Fibroblast of the aortic adventitia (primary cell): ENCODE measurements around the gene GPSM3. TPM values are rescaled to one million over a fixed set of nuclear protein-coding genes. Genes with fewer than 3 reads are reported as not detected.

ENCODE experiments used
- DNase-seq: peaks from one replicate; pipeline ENCODE4 v3.0.0-alpha.2; 2010; ENCODE audit warnings: low read depth
- H3K4me3 ChIP-seq: 2 replicates; pipeline ENCODE4 v1.5.1; 2011; ENCODE audit warnings: low read depth, mild to moderate bottlenecking, control low read depth, low read length, moderate library complexity
- total RNA-seq: library from RNA; depleted of rRNA; stranded (reverse); fragments of >200 nt; gene quantifications from 2 replicates; pipeline ENCODE4 v1.2.3, GENCODE V29; 2012; ENCODE audit warnings: low replicate concordance
- TF ChIP-seq, protein P1 (sequence below): IDR thresholded peaks from 2 replicates; pipeline ENCODE4 v1.5.1; 2011; ENCODE audit warnings: mild to moderate bottlenecking, low read length, control low read depth, inconsistent platforms; ENCODE audit not compliant: insufficient read depth

Gene GPSM3
- total RNA-seq, 1 donor: 0.90 TPM

DNA sequence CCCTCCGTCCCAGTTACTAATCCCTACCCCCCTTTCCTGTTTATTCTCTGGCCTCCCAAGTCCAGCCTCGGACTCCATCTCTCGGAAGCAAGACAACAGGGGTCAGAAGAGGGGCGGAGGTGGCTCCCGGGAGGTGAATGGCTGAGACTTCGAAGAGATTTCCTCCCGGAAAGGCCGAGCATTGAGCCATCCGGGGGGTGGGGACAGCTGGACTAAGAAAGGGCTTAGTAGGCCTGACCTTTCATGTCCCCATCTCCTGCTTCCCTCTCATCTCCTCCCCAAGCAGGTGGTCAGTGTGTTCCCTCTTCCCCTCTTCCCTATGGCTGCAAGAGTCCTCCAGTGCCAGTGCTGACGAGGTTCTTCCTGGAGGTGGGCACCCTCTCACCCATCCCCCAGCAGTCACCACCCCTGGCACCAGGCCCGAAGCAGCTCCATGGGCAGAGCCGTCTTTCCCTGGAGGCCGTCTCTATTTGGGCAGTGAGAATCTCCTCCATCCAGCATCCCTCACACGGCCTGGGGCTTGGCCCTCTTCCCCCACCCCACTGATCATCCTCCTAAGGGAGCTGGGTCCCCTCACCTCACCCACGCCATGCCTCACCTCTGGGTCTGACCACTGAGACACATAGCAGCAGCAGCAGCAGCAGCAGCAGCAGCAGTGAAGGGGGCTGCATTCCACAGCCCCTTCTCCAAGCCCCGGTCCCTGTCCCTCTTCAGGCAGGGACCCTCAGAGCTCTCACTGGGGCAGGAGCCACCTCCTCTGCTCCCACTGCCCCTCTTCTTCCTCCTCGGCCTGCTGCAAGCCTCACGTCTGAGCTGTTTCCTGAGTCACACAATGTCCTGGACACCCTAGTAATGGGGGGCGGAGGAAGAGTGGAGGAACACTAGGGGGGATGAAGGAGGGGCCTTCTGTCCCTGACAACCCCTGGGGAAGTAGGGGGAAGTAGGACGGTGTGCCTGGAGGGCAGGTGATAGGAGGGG is 31.1 kb upstream of the GPSM3 start, which contains the start of gene NOTCH4:
Gene NOTCH4 (minus strand): TSS at position 810 of the 978 bp plus-strand sequence. CDS start 139 bp downstream, at position 671.
- H3K4me3 ChIP-seq: no peak within 1 kb of the TSS
- no peak for DNase-seq
- TF ChIP-seq, protein P1, sequence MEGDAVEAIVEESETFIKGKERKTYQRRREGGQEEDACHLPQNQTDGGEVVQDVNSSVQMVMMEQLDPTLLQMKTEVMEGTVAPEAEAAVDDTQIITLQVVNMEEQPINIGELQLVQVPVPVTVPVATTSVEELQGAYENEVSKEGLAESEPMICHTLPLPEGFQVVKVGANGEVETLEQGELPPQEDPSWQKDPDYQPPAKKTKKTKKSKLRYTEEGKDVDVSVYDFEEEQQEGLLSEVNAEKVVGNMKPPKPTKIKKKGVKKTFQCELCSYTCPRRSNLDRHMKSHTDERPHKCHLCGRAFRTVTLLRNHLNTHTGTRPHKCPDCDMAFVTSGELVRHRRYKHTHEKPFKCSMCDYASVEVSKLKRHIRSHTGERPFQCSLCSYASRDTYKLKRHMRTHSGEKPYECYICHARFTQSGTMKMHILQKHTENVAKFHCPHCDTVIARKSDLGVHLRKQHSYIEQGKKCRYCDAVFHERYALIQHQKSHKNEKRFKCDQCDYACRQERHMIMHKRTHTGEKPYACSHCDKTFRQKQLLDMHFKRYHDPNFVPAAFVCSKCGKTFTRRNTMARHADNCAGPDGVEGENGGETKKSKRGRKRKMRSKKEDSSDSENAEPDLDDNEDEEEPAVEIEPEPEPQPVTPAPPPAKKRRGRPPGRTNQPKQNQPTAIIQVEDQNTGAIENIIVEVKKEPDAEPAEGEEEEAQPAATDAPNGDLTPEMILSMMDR: no peak

DNA sequence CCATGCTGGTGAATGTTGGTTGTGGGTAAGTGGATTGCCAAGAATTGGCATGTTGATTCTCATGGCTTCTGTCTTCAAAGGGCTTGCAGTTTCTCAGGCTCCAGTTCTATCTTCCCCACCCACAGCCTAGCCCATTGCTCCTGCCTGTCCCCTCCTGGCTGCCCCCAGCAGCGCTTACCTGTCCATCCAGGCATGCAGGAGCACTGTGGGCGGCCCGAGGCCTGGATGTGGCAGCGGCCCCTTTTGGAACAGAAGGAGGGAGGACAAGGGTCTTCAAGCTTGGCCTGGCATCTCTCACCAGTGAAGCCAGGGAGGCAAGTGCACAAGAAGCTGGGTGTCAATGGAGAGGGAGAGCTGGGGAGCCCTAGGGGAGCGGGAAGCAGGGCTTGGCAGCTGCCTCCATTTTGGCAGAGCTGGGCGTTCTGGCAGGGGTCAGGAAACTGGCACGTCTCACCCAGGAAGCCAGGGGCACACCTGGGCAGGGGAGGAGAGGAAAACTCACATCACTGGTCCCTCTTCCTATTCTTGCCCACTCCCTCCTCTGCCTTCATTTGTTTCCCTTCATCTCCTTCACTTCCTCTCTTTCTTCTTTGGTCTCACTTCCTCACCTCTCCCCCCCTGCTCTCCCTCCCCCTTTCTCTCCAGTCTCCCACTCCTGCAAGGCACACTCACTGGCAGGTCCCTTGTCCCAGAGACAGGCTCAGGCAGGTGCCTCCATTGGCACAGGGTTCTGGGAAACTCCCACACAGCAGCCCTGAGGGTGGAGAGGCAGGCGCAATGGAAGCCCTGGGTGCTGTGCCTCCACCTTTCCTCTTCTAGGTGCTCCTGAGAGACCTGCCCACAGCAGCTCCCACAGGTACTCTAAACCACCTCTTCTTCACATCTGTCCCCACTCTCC is 30.1 kb upstream of the GPSM3 start:
- no peak overlapping the region for H3K4me3 ChIP-seq
- no peak for DNase-seq
- TF ChIP-seq, protein P1: no peak

DNA sequence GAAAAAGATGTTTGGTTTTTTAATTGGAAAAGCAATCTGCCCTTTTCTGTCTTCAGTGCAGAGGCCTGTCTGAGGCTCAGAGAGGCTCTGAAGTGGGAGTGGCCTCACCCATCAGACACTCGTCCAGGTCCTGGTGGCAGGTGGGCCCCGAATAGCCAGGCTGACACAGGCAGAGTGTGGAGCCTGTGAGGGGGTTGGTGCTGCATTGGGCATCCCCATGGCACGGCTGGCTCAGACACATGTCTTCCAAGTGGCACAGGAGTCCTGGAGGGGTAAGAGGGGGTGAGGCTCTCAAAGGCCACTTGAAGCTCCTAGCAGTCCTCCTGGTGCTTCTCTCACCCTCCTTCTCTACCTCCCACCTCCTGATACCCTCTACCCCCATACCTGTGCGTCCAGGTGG is 27.6 kb upstream of the GPSM3 start:
- no peak overlapping the region for H3K4me3 ChIP-seq
- no peak for DNase-seq
- TF ChIP-seq, protein P1: no peak

DNA sequence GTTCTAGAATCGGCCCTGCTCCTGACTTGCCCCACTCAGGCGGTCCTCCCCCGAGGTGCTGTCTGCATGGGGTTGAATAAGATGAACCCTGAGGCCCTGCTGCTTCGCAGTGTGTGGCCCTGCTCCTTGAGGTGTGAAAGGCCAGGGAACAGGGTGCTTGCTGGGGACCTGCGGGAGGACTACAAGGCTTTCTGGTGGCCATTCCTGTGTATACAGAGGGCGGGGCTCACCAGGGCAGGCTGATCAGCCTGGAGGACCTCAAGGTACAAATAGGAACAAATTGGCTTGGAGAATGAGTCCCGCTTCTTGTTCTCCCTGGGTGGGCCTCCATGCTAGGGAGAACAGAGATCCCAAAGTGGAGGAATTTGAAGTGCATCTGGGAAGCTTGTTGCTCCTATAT is 25.7 kb upstream of the GPSM3 start:
- DNase-seq: no peak
- no peak overlapping the region for H3K4me3 ChIP-seq
- TF ChIP-seq, protein P1: no peak

DNA sequence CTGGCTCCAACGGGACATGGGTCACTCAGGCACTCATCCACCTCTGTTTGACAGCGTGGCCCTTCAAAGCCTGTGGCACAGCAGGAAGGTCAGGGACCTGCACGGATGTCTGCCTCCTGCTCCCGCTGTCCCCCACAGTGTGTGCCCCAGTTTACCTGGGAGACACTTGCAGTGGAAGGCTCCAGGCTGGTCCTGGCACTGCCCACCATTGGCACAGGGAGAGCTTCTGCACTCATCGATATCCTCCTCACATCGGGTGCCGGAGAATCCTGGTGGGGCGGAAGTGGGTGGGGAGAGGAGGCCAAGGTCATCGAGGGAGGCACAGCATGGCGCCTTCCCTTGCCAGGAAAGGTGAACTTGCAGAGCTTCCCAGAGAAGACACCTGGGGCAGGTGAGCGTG is 24.6 kb upstream of the GPSM3 start:
- DNase-seq: no peak
- H3K4me3 ChIP-seq: no peak overlapping the region
- TF ChIP-seq, protein P1: no peak

DNA sequence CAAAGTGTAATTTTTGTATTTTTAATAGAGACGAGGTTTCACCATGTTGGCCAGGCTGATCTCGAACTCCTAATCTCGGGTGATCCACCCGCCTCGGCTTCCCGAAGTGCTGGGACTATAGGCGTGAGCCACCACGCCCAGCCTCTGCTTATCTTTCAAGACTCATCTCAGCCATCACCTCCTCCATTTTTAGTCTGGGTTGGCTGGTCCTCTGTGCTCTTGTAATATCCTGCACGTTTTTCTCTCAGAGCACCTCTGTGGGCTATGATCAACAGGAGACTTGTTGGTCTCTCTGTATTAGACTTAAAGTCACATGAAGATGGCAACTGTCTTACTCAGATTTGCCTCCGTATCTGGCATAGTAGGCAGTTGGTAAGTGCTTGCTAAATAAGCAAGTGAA is 23.8 kb upstream of the GPSM3 start:
- TF ChIP-seq, protein P1: no peak
- DNase-seq: no peak
- no peak overlapping the region for H3K4me3 ChIP-seq
